AG04449 (cell line): ENCODE data around the gene DTNA.

Source experiments
- CTCF ChIA-PET: fragments of 350-600 bp; formaldehyde crosslinking; extraction: SDS; loops from one replicate; lab custom pipeline; 2021; ENCODE audit warnings: antibody characterized with exemption; lab: Yijun Ruan, JAX
- POLR2A ChIA-PET: fragments of 400-600, 350-600 bp; formaldehyde crosslinking; extraction: SDS; loops from one replicate; lab custom pipeline; 2020; ENCODE audit warnings: antibody characterized with exemption, inconsistent platforms; lab: Yijun Ruan, JAX
- DNase-seq: peaks from one replicate; pipeline ENCODE4 v3.0.0-alpha.2; 2010; ENCODE audit warnings: low read depth, low spot score
- H3K4me3 ChIP-seq: 2 replicates; pipeline ENCODE4 v1.5.1; 2011; ENCODE audit warnings: low read depth, mild to moderate bottlenecking, control low read depth, low read length
- CTCF ChIP-seq: IDR thresholded peaks from one replicate; pipeline ENCODE4 v1.5.1; 2011; ENCODE audit warnings: mild to moderate bottlenecking, moderate library complexity, low read length, control low read depth, inconsistent platforms; ENCODE audit not compliant: insufficient read depth; ENCODE audit errors: missing control alignments

DTNA gene

GRCh38 chr18:34923911-34924310 is 213.8 kb downstream of the DTNA start:
- CTCF ChIA-PET = no interaction called here

GRCh38 chr18:34926683-34927082 is 216.6 kb downstream of the DTNA start:
- POLR2A ChIA-PET = no interaction called here
- H3K4me3 ChIP-seq = no peak overlapping the region
- TF ChIP-seq CTCF = no peak
- no peak for DNase-seq
- CTCF ChIA-PET = no interaction called here

More at GRCh38 chr18:34923911-34924310, 213.8 kb downstream of the DTNA start:
- POLR2A ChIA-PET = no interaction called here
- no peak for DNase-seq
- H3K4me3 ChIP-seq = no peak overlapping the region
- no peak for TF ChIP-seq CTCF

GRCh38 chr18:34928088-34928753 is 218.1 kb downstream of the DTNA start:
- H3K4me3 ChIP-seq = no peak overlapping the region
- ChIA-PET POLR2A (no interaction called here), CTCF (no interaction called here)

GRCh38 chr18:34928754-34929335 is 218.7 kb downstream of the DTNA start:
- ChIA-PET POLR2A (no interaction called here), CTCF (no interaction called here)

More at GRCh38 chr18:34928088-34928753, 218.1 kb downstream of the DTNA start:
- DNase-seq = no peak
- no peak for TF ChIP-seq CTCF

GRCh38 chr18:34929336-34929780 is 219.3 kb downstream of the DTNA start:
- H3K4me3 ChIP-seq = no peak overlapping the region
- ChIA-PET CTCF (interaction anchor here (1.4 kb wide), 1 partner anchor 13 kb away, joined by 3 read pairs; no protein-coding TSS in a partner anchor), POLR2A (no interaction called here)
- TF ChIP-seq CTCF = no peak
- DNase-seq = no peak

More at GRCh38 chr18:34928754-34929335, 218.7 kb downstream of the DTNA start:
- no peak overlapping the region for H3K4me3 ChIP-seq
- no peak for TF ChIP-seq CTCF
- no peak for DNase-seq

GRCh38 chr18:34932363-34932762 is 222.3 kb downstream of the DTNA start:
- no peak overlapping the region for H3K4me3 ChIP-seq
- no peak for TF ChIP-seq CTCF
- POLR2A ChIA-PET = no interaction called here
- no peak for DNase-seq
- CTCF ChIA-PET = no interaction called here
